ENCODE measurements around the gene CACNA1S.

CACNA1S gene

GRCh38 chr1:201136355-201137023 is 24.3 kb upstream of the CACNA1S start:
- Histone ChIP-seq H3K27ac (ENCODE audit: low read depth, low read length) (no peak overlapping the region), H3K9me2 (replicated peaks; ENCODE audit: control insufficient read depth, low read length) (no peaks in the 10 kb centered on the region), H3K4me3 (ENCODE audit: low read length) (no peak overlapping the region), H3F3A (ENCODE audit: control insufficient read depth, insufficient read depth) (no peaks in the 10 kb centered on the region), H3K27me3 (ENCODE audit: control insufficient read depth, low read length) (no peaks in the 10 kb centered on the region), H3K4me1 (ENCODE audit: control insufficient read depth, low read length) (no peaks in the 10 kb centered on the region), H3K4me2 (ENCODE audit: low read length) (no peak overlapping the region), H3K79me2 (ENCODE audit: control insufficient read depth, low read length) (no peaks in the 10 kb centered on the region), H4K20me1 (ENCODE audit: control insufficient read depth, insufficient read depth, low read depth, low read length) (no peaks in the 10 kb centered on the region), H3K9me3 (ENCODE audit: control insufficient read depth, insufficient read depth, low read length) (no peaks in the 10 kb centered on the region), H3K36me3 (ENCODE audit: control insufficient read depth, low read length) (no peaks in the 10 kb centered on the region)
- TF ChIP-seq CTCF (IDR thresholded peaks at IDR 0.05; ENCODE audit: low read depth, low read length, poor library complexity, severe bottlenecking) (no peak), EZH2phosphoT487 (IDR thresholded peaks at IDR 0.05; ENCODE audit: borderline replicate concordance, low read length) (no peak)

DNA sequence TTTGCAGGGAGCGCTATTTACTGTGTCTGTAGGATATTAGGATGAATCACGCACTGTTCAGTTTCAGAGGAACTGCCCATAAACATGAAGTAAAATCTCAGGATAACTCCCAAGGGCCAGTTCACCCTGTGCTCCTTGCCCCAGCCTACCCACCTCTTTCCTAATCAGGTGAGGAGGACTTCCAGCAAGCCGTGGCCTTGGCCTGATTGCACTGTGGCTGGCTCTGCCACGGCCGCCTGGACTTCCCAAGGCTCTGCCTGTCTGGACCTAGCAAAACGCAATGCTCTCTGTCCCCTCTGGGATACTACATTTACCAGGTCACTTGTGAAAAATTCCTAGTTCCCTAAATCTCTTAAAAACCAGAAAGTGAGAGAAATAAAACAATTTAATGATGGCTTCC is 22.2 kb upstream of the CACNA1S start:
- no peak overlapping the region for H3K4me2 ChIP-seq (ENCODE audit: low read length)
- H3K36me3 ChIP-seq (ENCODE audit: control insufficient read depth, low read length): no peaks in the 10 kb centered on the region

DNA sequence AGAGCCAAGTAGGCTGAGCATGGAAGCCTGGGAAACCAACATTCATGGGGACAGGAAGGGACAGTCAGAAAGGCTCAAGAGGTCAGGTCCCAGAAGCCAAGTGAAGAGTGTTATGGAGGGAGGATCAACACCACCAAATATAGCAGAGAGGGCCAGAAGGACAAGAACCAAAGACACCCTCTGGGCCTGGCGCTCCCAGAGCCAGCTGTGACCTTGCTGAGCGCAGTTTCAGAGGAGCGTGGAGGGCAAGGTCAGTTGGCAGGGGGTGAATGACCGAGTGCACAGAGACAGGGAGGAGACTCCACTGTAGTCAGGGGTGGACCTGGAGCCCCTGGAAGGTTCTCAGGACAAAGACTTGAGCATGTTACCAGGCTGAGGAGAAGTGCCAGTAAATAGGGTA is 19.2 kb upstream of the CACNA1S start:
- Histone ChIP-seq H3K4me1 (ENCODE audit: control insufficient read depth, low read length) (no peaks in the 10 kb centered on the region), H3K27me3 (ENCODE audit: control insufficient read depth, low read length) (no peaks in the 10 kb centered on the region), H3K9me3 (ENCODE audit: control insufficient read depth, insufficient read depth, low read length) (no peaks in the 10 kb centered on the region), H3K36me3 (ENCODE audit: control insufficient read depth, low read length) (no peaks in the 10 kb centered on the region), H3K27ac (ENCODE audit: low read depth, low read length) (no peak overlapping the region), H3K9me2 (replicated peaks; ENCODE audit: control insufficient read depth, low read length) (no peaks in the 10 kb centered on the region), H4K20me1 (ENCODE audit: control insufficient read depth, insufficient read depth, low read depth, low read length) (no peaks in the 10 kb centered on the region), H3K79me2 (ENCODE audit: control insufficient read depth, low read length) (no peaks in the 10 kb centered on the region), H3K4me2 (ENCODE audit: low read length) (no peak overlapping the region), H3K4me3 (ENCODE audit: low read length) (no peak overlapping the region), H3F3A (ENCODE audit: control insufficient read depth, insufficient read depth) (no peaks in the 10 kb centered on the region)
- no peak for TF ChIP-seq CTCF (IDR thresholded peaks at IDR 0.05; ENCODE audit: low read depth, low read length, poor library complexity, severe bottlenecking)
- no peak for TF ChIP-seq EZH2phosphoT487 (IDR thresholded peaks at IDR 0.05; ENCODE audit: borderline replicate concordance, low read length)

More for the DNA sequence above, 22.2 kb upstream of the CACNA1S start:
- Histone ChIP-seq H3K9me3 (ENCODE audit: control insufficient read depth, insufficient read depth, low read length) (no peaks in the 10 kb centered on the region), H3K27ac (ENCODE audit: low read depth, low read length) (no peak overlapping the region), H3K27me3 (ENCODE audit: control insufficient read depth, low read length) (no peaks in the 10 kb centered on the region), H4K20me1 (ENCODE audit: control insufficient read depth, insufficient read depth, low read depth, low read length) (no peaks in the 10 kb centered on the region), H3K4me3 (ENCODE audit: low read length) (no peak overlapping the region), H3K4me1 (ENCODE audit: control insufficient read depth, low read length) (no peaks in the 10 kb centered on the region), H3F3A (ENCODE audit: control insufficient read depth, insufficient read depth) (no peaks in the 10 kb centered on the region), H3K79me2 (ENCODE audit: control insufficient read depth, low read length) (no peaks in the 10 kb centered on the region), H3K9me2 (replicated peaks; ENCODE audit: control insufficient read depth, low read length) (no peaks in the 10 kb centered on the region)
- TF ChIP-seq EZH2phosphoT487 (IDR thresholded peaks at IDR 0.05; ENCODE audit: borderline replicate concordance, low read length) (no peak), CTCF (IDR thresholded peaks at IDR 0.05; ENCODE audit: low read depth, low read length, poor library complexity, severe bottlenecking) (no peak)
